GM12875 (cell line): Measurements from ENCODE around the gene GSTM2.

Experiments
- H3K4me3 ChIP-seq: one replicate; pipeline ENCODE4 v1.5.1; 2011; ENCODE audit warnings: low read depth, low read length, control low read depth
- CTCF ChIP-seq: IDR thresholded peaks from 2 replicates; pipeline ENCODE4 v1.5.1; 2011; ENCODE audit warnings: low read depth, mild to moderate bottlenecking, control low read depth, inconsistent platforms, low read length, moderate library complexity, borderline replicate concordance; ENCODE audit not compliant: insufficient read depth

The GSTM2 gene

GRCh38 chr1:109631513-109632505 lies 36.0 kb upstream of the GSTM2 start:
- H3K4me3 ChIP-seq: no peak overlapping the region
- TF ChIP-seq CTCF: no peak

DNA sequence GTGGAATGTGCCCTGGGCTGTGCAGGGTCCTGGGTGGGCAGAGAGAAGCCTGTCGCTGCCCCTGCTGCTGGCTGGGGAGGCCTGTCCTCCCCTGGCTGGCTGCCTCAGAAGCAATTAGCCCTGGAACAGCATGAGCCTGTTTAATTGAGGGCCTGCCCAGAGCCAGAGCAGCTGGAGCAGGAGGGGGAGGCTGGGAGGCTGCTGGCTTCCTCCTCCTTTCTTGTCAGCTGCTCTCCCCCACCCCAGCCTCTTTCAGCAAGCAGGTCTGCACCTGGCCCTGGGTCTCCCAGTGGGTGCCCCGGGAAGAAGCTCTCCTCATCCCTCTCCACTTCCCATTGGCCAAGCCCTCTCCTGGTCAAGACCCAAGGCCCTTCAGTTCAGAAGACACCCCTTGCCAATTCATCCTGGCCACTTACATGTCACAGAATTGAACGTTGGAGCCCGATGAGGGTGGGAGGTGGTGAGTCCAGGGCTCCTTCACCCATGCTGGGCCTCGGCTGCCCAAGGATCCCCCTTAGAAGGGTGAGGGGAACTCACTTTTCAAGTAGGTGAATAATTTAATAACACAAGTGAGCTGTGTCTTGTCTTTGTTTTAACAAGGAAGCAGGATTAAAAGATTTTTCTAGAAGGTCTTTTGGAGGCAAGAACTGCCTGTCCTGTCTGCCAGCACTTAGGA lies 35.0 kb upstream of the GSTM2 start:
- H3K4me3 ChIP-seq: no peak overlapping the region
- TF ChIP-seq CTCF: no peak

GRCh38 chr1:109634292-109634691 lies 33.6 kb upstream of the GSTM2 start:
- H3K4me3 ChIP-seq: no peak overlapping the region
- TF ChIP-seq CTCF: no peak

GRCh38 chr1:109634771-109635750 lies 32.8 kb upstream of the GSTM2 start:
- H3K4me3 ChIP-seq: no peak overlapping the region
- no peak for TF ChIP-seq CTCF

- no peak for TF ChIP-seq CTCF
- H3K4me3 ChIP-seq: no peak overlapping the region
Measured at GRCh38 chr1:109635862-109636200, 32.0 kb upstream of the GSTM2 start.

- TF ChIP-seq CTCF: no peak
- H3K4me3 ChIP-seq: no peak overlapping the region
Measured at GRCh38 chr1:109636201-109636952, 31.5 kb upstream of the GSTM2 start.
